Stimulated activated CD4-positive, alpha-beta T cell treated with anti-CD3 and anti-CD28 coated beads, Interleukin-15, amount 100 ng/mL, for 24 hours (primary cell): ENCODE results near the gene LYRM4.

ENCODE experiments used
- DNase-seq: peaks from one replicate; pipeline ENCODE4 v3.0.0-alpha.2; 2020

Gene LYRM4

DNA sequence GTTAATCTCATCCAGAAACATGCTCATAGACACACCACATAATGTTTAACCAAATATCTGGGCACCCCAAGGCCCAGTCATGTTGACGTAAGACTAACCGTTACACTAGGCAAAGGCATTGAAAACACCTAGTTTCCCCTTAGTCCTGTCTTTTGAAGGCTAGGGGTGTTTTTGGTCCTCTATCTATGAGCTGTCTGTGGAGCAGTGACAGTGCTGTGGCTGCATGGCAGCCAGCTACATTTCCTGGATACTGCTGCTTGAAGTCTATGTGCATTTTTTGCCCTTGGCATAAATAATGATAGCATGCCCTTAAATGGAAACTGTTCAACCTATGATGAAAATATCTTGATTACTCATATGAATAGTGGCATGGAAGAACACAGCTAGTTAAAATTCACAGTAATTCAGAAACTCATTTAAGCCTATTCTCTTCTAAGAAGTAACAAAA, 19.2 kb upstream of the LYRM4 start:
- DNase-seq: peak; percentile 49

- DNase-seq: no peak
These were observed 17.9 kb upstream of the LYRM4 start for GRCh38 chr6:5278565-5279120.

GRCh38 chr6:5278047-5278446, 17.3 kb upstream of the LYRM4 start:
- no peak for DNase-seq

- no peak for DNase-seq
These were observed 16.8 kb upstream of the LYRM4 start for GRCh38 chr6:5277589-5277988.

DNA sequence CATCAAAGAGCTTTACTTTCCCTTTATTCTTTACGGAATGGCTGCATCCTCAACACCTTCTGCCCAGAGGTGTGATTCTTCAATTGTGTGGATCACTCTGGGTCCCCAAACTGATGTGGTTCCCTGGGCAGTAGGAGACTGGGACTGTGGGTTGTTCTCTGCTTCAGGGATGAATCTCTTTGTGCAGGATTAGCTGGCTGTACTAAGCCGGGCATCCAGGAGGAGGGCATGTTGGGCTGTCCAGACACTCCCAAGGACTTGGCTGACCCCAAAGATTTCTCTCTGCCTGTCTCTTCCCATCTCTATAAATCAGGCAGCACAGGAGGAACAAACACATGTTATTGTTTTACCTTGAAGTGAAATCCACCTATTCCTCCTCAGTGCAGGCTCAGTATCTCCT, 15.8 kb upstream of the LYRM4 start:
- no peak for DNase-seq

DNA sequence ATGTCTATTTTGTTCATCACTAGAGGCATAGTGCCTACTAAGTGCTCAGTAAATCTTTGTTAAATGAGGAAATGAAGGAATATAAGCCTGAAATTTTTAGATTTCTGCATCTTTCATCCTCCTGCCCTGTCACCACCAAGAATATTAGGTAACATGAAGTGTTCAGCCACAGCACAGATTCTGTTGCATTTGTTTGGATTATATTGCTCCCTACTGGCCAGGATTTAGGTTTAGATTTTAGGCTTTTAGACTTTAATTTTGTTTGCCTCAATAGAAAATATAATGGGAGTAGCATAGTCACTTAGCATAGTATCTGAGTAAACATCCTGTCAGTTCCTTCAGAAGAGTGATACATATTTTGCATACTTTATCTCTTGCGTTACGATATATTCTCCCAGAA, 14.7 kb upstream of the LYRM4 start:
- no peak for DNase-seq

- no peak for DNase-seq
These were observed 13.5 kb upstream of the LYRM4 start for GRCh38 chr6:5274231-5274630.

- no peak for DNase-seq
These were observed 11.2 kb upstream of the LYRM4 start for GRCh38 chr6:5271926-5272325.

- DNase-seq: no peak
These were observed 9.4 kb upstream of the LYRM4 start for GRCh38 chr6:5270093-5270680.

GRCh38 chr6:5266423-5266822, 5.7 kb upstream of the LYRM4 start:
- DNase-seq: no peak

GRCh38 chr6:5261545-5262109, 877 bp upstream of the LYRM4 start:
- DNase-seq: no peak

GRCh38 chr6:5260111-5260620, 584 bp downstream of the LYRM4 start:
- DNase-seq: peak; percentile 80

DNA sequence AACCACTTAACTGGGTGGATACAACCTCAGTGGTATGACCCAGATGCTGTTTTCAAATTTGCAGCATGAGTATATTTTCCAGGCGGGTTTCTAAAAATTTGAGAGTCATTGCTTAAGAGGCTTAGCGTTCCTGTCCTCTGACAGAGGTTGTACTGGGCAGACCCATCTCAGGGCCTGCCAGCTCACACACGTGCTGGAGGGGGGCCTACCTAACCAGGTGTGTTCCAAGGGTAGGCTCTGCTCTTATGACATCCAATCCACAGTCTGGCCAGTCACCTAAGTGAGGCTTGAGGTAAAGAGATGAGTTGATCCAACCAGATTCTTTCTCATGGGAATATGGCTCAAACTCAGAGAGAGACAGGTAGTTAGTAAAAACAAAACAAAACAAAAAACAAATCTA, 1.3 kb downstream of the LYRM4 start:
- DNase-seq: no peak

DNA sequence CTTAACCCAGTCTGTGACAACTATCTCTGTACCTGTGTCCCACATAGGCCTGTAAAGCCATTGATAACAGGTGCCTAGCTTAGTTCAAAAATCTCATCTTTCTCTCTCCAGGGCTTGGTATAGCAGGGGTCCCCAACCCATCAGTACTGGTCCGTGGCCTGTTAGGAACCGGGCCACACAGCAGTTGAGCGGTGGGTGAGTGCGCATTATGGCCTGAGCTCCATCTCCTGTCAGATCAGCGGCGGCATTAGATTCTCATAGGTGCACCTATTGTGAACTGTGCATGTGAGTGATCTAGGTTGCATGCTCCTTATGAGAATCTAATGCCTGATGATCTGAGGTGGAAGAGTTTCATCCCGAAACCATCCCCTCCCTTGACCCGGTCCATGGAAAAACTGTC, 3.4 kb downstream of the LYRM4 start:
- no peak for DNase-seq

GRCh38 chr6:5256952-5257351, 3.8 kb downstream of the LYRM4 start:
- no peak for DNase-seq

DNA sequence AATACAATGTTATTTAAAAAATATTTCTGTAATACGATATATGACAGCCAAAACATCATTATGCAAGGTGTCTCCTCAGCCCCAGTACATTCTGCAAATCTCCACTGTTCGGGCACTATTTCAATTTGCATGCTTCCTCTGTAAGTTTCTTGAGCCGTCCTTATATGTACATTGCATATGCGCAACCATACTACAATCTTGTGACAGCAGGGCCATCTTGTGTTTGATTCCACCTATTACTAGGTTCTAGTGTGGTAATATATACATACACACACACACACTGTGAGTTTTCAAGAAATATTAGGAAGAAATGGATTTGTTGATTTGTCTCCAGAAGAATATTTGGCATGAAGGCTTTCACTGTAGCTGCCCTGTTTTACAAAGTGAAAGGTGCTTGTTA, 9.8 kb downstream of the LYRM4 start:
- DNase-seq: no peak

GRCh38 chr6:5250451-5250850, 10.3 kb downstream of the LYRM4 start:
- no peak for DNase-seq

- DNase-seq: no peak
These were observed 11.2 kb downstream of the LYRM4 start for GRCh38 chr6:5249451-5250122.

DNA sequence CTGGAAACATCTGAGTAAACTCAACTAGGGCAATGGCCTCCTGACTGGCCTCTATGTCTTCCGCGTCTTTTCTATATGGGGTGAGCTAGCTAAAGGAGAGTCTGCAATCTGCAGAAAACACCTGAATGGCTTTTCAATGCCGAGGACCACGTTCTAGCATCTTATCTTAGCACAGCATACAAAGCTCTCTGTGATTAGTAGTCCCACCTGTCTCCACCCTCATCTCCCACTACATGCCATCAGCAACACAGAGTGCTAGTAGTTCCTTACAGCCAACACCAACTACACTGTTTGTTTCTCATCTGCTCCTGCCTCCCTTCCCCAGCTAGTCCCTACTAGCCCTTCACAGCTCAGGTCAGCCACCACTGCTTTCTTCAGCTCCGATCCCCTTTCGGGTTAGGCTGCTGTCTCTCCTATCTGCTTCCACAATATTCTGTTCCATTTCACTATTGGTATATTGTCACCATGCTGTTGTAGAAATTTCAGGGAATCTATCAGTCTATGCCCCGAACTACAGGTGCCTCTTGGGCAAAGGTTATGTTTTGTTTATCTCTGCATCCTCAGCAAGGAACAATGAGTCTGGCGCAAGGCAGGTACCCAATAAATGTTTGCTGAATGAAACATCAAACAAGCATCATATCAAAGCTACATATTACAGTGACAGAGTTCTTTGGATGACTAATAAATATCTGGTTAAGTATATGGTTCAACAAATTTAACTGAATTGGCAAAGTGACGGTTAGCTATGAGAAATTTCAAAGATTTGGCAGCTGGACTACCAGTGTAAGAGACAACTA, 12.2 kb downstream of the LYRM4 start:
- DNase-seq: no peak

- no peak for DNase-seq
These were observed 13.5 kb downstream of the LYRM4 start for GRCh38 chr6:5247201-5247600.

GRCh38 chr6:5246141-5247097, 14.3 kb downstream of the LYRM4 start:
- DNase-seq: no peak

GRCh38 chr6:5243069-5243468, 17.7 kb downstream of the LYRM4 start:
- DNase-seq: no peak
